ENCODE measurements around the gene CHRM5. TPM values are rescaled to one million over a fixed set of nuclear protein-coding genes. Genes with fewer than 3 reads are reported as not detected.

Gene CHRM5
- total and polyA plus RNA-seq, 9 of the 15 experiments (the other 6 are each of a cell fraction or from before 2014, with no cell fraction given), result not detected

DNA sequence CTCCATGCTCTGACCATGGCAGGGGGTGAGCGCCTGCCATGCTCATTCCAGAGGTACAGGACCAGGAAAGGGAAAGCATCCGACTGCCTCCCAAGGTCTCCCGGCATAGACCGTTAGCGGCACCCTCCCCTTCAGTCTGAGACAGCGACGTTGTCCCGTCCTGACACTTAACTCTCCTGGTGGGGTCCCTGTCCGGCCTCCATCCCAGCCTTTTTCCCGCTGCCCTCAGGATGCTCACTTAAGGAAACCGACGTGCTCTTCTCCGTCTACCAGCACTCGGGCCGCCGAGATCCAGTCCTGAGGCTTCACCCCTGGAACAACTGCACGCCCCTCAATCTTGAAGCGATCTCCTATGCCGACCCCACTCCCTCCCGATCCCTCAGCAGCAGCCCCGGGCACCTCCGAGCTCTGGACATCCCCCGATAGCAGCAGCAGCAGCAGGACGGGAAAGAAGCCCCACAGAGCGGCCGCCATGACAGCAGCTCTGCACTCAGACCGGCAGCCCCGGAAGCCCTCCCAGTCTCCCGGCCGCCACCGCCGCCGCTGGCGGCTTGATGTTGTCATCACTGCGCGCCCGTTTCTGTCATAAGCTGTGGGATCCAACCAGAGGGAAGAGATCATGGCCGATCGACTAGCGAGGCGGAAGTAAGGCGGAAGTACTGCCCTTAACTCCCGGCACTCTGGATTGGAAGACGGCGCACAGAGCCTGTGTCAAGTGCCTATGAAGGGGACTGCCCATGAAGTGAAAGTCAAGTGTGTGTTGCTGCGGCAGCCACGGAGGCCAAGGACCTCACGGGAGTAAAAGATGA, 133.3 kb downstream of the CHRM5 start, which contains the start of the genes EMC7 and PGBD4 (continued):
- TF ChIP-seq, protein P1, sequence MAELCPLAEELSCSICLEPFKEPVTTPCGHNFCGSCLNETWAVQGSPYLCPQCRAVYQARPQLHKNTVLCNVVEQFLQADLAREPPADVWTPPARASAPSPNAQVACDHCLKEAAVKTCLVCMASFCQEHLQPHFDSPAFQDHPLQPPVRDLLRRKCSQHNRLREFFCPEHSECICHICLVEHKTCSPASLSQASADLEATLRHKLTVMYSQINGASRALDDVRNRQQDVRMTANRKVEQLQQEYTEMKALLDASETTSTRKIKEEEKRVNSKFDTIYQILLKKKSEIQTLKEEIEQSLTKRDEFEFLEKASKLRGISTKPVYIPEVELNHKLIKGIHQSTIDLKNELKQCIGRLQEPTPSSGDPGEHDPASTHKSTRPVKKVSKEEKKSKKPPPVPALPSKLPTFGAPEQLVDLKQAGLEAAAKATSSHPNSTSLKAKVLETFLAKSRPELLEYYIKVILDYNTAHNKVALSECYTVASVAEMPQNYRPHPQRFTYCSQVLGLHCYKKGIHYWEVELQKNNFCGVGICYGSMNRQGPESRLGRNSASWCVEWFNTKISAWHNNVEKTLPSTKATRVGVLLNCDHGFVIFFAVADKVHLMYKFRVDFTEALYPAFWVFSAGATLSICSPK (IDR thresholded peaks at IDR 0.05; ENCODE audit: borderline replicate concordance), result no peak
- TF ChIP-seq MYBL2 (IDR thresholded peaks at IDR 0.05; ENCODE audit: low read depth) (no peak; the same call in 1 of the 2 replicates), MYBL2 (CRISPR knock-in tag; IDR thresholded peaks at IDR 0.05; ENCODE audit: borderline replicate concordance) (no peak), ZNF644 (tag; IDR thresholded peaks at IDR 0.05; ENCODE audit: low read depth) (no peak), SP2 (IDR thresholded peaks at IDR 0.05; ENCODE audit: extremely low read depth, low read depth, low read length, poor library complexity, severe bottlenecking) (no peak), ZFX (CRISPR knock-in tag; IDR thresholded peaks at IDR 0.05) (peak; percentile 84), ZNF224 (CRISPR knock-in tag; IDR thresholded peaks at IDR 0.05) (no peak), ZNF77 (CRISPR knock-in tag; IDR thresholded peaks at IDR 0.05) (no peak), GATAD2B (IDR thresholded peaks at IDR 0.05; ENCODE audit: borderline replicate concordance) (no peak), HMG20B (CRISPR knock-in tag; IDR thresholded peaks at IDR 0.05) (no peak), SIN3B (IDR thresholded peaks at IDR 0.05; ENCODE audit: low read depth) (peak; percentile 86), SMAD3 (CRISPR knock-in tag; conservative IDR thresholded peaks at IDR 0.05) (no peak), PTBP1 (IDR thresholded peaks at IDR 0.05; ENCODE audit: low read depth, low read length) (no peak), RBBP5 (IDR thresholded peaks at IDR 0.05; ENCODE audit: borderline replicate concordance, insufficient read depth, low read length, poor library complexity, severe bottlenecking) (peak; percentile 91), ZNF586 (CRISPR knock-in tag; conservative IDR thresholded peaks at IDR 0.05) (no peak)
- TF ChIP-seq, protein P2, sequence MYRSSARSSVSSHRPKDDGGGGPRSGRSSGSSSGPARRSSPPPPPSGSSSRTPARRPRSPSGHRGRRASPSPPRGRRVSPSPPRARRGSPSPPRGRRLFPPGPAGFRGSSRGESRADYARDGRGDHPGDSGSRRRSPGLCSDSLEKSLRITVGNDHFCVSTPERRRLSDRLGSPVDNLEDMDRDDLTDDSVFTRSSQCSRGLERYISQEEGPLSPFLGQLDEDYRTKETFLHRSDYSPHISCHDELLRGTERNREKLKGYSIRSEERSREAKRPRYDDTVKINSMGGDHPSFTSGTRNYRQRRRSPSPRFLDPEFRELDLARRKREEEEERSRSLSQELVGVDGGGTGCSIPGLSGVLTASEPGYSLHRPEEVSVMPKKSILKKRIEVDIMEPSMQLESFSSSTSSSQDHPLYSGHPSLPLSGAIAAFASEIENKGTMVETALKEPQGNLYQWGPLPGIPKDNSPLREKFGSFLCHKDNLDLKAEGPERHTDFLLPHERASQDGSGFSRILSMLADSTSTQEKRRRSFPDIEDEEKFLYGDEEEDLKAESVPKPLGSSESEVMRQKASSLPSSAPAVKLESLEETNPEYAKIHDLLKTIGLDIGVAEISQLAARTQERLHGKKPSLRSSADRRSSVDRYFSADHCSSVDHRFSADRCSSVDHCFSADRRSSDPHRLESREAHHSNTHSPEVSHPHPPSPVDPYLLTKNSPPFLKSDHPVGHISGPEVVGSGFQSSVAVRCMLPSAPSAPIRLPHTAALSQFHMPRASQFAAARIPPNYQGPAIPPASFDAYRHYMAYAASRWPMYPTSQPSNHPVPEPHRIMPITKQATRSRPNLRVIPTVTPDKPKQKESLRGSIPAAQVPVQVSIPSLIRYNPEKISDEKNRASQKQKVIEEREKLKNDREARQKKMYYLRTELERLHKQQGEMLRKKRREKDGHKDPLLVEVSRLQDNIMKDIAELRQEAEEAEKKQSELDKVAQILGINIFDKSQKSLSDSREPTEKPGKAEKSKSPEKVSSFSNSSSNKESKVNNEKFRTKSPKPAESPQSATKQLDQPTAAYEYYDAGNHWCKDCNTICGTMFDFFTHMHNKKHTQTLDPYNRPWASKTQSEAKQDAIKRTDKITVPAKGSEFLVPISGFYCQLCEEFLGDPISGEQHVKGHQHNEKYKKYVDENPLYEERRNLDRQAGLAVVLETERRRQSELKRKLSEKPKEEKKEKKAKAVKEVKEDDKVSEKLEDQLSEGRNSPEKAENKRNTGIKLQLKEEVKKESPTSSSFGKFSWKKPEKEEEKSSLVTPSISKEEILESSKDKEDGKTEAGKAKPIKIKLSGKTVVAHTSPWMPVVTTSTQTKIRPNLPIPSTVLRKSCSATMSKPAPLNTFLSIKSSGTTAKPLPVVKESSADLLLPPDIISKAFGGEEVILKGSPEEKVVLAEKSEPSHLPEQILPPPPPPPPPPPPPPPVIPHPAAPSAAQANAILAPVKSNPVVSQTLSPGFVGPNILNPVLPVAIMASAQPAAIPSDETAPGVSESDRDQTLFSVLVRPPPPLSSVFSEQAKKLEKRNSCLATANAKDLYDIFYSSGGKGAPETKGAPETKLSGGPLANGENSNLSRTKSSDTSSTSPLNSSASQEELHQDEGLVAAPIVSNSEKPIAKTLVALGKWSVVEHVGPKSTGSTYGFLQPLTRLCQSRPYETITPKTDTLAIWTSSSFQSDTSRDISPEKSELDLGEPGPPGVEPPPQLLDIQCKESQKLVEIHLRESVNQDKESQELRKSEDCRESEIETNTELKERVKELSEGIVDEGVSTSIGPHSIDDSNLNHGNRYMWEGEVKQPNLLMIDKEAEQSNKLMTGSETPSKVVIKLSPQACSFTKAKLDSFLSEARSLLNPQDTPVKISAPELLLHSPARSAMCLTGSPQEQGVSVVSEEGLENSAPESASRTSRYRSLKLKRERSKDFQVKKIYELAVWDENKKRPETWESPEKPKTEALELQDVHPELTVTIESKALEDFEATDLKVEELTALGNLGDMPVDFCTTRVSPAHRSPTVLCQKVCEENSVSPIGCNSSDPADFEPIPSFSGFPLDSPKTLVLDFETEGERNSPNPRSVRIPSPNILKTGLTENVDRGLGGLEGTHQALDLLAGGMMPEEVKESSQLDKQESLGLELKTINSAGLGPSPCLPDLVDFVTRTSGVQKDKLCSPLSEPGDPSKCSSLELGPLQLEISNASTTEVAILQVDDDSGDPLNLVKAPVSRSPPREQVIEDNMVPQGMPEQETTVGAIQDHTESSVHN (IDR thresholded peaks at IDR 0.05; ENCODE audit: borderline replicate concordance in 1 of 2, low read depth in 1 of 2), result no peak
- TF ChIP-seq, protein P3, sequence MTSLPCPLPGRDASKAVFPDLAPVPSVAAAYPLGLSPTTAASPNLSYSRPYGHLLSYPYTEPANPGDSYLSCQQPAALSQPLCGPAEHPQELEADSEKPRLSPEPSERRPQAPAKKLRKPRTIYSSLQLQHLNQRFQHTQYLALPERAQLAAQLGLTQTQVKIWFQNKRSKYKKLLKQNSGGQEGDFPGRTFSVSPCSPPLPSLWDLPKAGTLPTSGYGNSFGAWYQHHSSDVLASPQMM (CRISPR knock-in tag; IDR thresholded peaks at IDR 0.05), result no peak

Measured in K562 (cell line).